ENCODE data around the gene TUBB6. TPM values are rescaled to one million over a fixed set of nuclear protein-coding genes. Genes with fewer than 3 reads are reported as not detected.

The TUBB6 gene
- total RNA-seq, 1 donor from 2014 or later, result 35.6 TPM

GRCh38 chr18:12374401-12374800, 66.4 kb downstream of the TUBB6 start:
- H3K27ac Mint-ChIP-seq (ENCODE audit: unreplicated experiment), result peak overlapping the region; percentile 80
- peaks cover 15% of the 10 kb centered on the region for H3K4me1 Mint-ChIP-seq (ENCODE audit: low read depth, unreplicated experiment)
- H3K4me3 Mint-ChIP-seq (ENCODE audit: unreplicated experiment), result peak overlapping the region; percentile 93
- DNase-seq, result no peak
- peaks cover 12% of the 10 kb centered on the region for H3K9me3 Mint-ChIP-seq (ENCODE audit: unreplicated experiment)
- H3K27me3 Mint-ChIP-seq (ENCODE audit: unreplicated experiment), result peaks cover 10% of the 10 kb centered on the region
- TF ChIP-seq, protein P1, sequence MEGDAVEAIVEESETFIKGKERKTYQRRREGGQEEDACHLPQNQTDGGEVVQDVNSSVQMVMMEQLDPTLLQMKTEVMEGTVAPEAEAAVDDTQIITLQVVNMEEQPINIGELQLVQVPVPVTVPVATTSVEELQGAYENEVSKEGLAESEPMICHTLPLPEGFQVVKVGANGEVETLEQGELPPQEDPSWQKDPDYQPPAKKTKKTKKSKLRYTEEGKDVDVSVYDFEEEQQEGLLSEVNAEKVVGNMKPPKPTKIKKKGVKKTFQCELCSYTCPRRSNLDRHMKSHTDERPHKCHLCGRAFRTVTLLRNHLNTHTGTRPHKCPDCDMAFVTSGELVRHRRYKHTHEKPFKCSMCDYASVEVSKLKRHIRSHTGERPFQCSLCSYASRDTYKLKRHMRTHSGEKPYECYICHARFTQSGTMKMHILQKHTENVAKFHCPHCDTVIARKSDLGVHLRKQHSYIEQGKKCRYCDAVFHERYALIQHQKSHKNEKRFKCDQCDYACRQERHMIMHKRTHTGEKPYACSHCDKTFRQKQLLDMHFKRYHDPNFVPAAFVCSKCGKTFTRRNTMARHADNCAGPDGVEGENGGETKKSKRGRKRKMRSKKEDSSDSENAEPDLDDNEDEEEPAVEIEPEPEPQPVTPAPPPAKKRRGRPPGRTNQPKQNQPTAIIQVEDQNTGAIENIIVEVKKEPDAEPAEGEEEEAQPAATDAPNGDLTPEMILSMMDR (IDR thresholded peaks at IDR 0.05; ENCODE audit: partially characterized antibody, unreplicated experiment), result no peak
- H3K36me3 Mint-ChIP-seq (ENCODE audit: unreplicated experiment), result no peaks in the 10 kb centered on the region

Other genes starting within 250 kb of the TUBB6 start
- 0.17 TPM for gene ANKRD62, start 214.4 kb upstream of the TUBB6 start, total RNA-seq (ENCODE audit: unreplicated experiment)
- gene CIDEA, start 53.9 kb upstream of the TUBB6 start, total RNA-seq (ENCODE audit: unreplicated experiment), result not detected
- gene AFG3L2, start 69.0 kb downstream of the TUBB6 start, total RNA-seq (ENCODE audit: unreplicated experiment), result 46.7 TPM
- 7.5 TPM for gene PRELID3A, start 99.7 kb downstream of the TUBB6 start, total RNA-seq (ENCODE audit: unreplicated experiment)